Sigmoid colon (tissue), 7 donors: ENCODE results near the gene TSG101. TPM values are rescaled to one million over a fixed set of nuclear protein-coding genes. Genes with fewer than 3 reads are reported as not detected.

Experiments
- DNase-seq: peaks from one replicate; pipeline ENCODE4 v3.0.0-alpha.2; 2019
- H3K27ac ChIP-seq, 4 donors: fragments of 200-600 bp; sonication (generic); one replicate each; pipeline ENCODE4 v1.5.1; 2016 to 2019; ENCODE audit warnings: mild to moderate bottlenecking in 1 of 4
- H3K27me3 ChIP-seq, 3 donors: fragments of 200-600 bp; sonication (generic); one replicate each; pipeline ENCODE4 v1.5.1; 2019; ENCODE audit warnings: mild to moderate bottlenecking in 1 of 3
- H3K36me3 ChIP-seq, 4 donors: fragments of 200-600 bp; sonication (generic); one replicate each; pipeline ENCODE4 v1.5.1; 2016 to 2019
- H3K4me1 ChIP-seq, 4 donors: fragments of 200-600 bp; sonication (generic); one replicate each; pipeline ENCODE4 v1.5.1; 2017 to 2019
- H3K4me3 ChIP-seq, 4 donors: fragments of 200-600 bp; sonication (generic); one replicate each; pipeline ENCODE4 v1.5.1; 2017 to 2019; ENCODE audit warnings: mild to moderate bottlenecking in 2 of 4, moderate library complexity in 1 of 4
- H3K9me3 ChIP-seq, 4 donors: fragments of 200-600 bp in 3 of 4; sonication (generic) in 3 of 4; one replicate each; pipeline versions ENCODE4 v1.5.1 to v1.6.1; 2013 to 2019
- EP300 ChIP-seq, 4 donors: sonication (generic); formaldehyde crosslinking; IDR thresholded peaks; one replicate each; pipeline ENCODE4 v1.6.1; 2017; ENCODE audit warnings: antibody characterized with exemption in 4 of 4
- POLR2A ChIP-seq, 2 donors: fragments of 450-650 bp; IDR thresholded peaks; one replicate each; pipeline ENCODE4 v1.6.1; 2016; ENCODE audit warnings: antibody characterized with exemption in 2 of 2, mild to moderate bottlenecking in 2 of 2, moderate library complexity in 2 of 2
- POLR2AphosphoS5 ChIP-seq, 4 donors: sonication (generic); formaldehyde crosslinking; IDR thresholded peaks; one replicate each; pipeline ENCODE4 v1.6.1; 2017; ENCODE audit warnings: antibody characterized with exemption in 4 of 4
- WGBS, 2 donors: extraction: QIAGEN DNeasy Blood & Tissue Kit; methylation state at CpG; one replicate each; pipeline ENCODE4 v1.1.7; 2013; 5-methylcytosine and 5-hydroxymethylcytosine counted together
- intact Hi-C: fragments of 100-400 bp; cut with DNase I; formaldehyde crosslinking; loops from one replicate; pipeline ENCODE4 v1.15.1; 2023
- polyA plus RNA-seq, 3 donors: library from polyadenylated mRNA; stranded (reverse); fragments of 200-250 nt; gene quantifications; one replicate each; pipeline ENCODE4 v1.2.3, GENCODE V29; 2013
- total RNA-seq, 4 donors: library from RNA; depleted of rRNA; stranded (reverse); fragments of >200 nt; gene quantifications; one replicate each; pipeline ENCODE4 v1.1.0, GENCODE V29; 2016
- TF ChIP-seq, protein P1 (sequence below), 4 experiments: fragments of 450-650 bp in 3 of 4; fragments of 200-600 bp in 1 of 4; IDR thresholded peaks; one replicate each; pipeline ENCODE4 v1.5.1; 2016 to 2019; ENCODE audit warnings: antibody characterized with exemption in 4 of 4, mild to moderate bottlenecking in 3 of 4, moderate library complexity in 2 of 4
- donor health status: healthy with polysubstance abuse.
- donor health status: Bipolar disorder and iron deficiency.
- donor health status: healthy.

TSG101 gene
- total and polyA plus RNA-seq, 7 donors = 55.7 to 103 (median 90.7) TPM

GRCh38 chr11:18495703-18496102 is 31.0 kb downstream of the TSG101 start:
- Histone ChIP-seq H3K4me3 (no peak overlapping the region), H3K9me3 (no peaks in the 10 kb centered on the region), H3K27ac (no peak overlapping the region), H3K36me3 (peaks cover 3 to 79% (median 13%) of the 10 kb centered on the region in 4 donors), H3K27me3 (no peaks in the 10 kb centered on the region), H3K4me1 (no peaks in the 10 kb centered on the region)
- intact Hi-C loops = no loop called here
- 85 to 87% methylated on average over 4 of the region's 4 CpGs for WGBS, 2 donors
- no peak for TF ChIP-seq EP300 (IDR thresholded peaks at IDR 0.05)
- TF ChIP-seq, protein P1, sequence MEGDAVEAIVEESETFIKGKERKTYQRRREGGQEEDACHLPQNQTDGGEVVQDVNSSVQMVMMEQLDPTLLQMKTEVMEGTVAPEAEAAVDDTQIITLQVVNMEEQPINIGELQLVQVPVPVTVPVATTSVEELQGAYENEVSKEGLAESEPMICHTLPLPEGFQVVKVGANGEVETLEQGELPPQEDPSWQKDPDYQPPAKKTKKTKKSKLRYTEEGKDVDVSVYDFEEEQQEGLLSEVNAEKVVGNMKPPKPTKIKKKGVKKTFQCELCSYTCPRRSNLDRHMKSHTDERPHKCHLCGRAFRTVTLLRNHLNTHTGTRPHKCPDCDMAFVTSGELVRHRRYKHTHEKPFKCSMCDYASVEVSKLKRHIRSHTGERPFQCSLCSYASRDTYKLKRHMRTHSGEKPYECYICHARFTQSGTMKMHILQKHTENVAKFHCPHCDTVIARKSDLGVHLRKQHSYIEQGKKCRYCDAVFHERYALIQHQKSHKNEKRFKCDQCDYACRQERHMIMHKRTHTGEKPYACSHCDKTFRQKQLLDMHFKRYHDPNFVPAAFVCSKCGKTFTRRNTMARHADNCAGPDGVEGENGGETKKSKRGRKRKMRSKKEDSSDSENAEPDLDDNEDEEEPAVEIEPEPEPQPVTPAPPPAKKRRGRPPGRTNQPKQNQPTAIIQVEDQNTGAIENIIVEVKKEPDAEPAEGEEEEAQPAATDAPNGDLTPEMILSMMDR (IDR thresholded peaks at IDR 0.05) = no peak
- TF ChIP-seq POLR2AphosphoS5 (IDR thresholded peaks at IDR 0.05) = no peak
- TF ChIP-seq POLR2A (IDR thresholded peaks at IDR 0.05) = no peak
- no peak for DNase-seq

GRCh38 chr11:18495271-18495670 is 31.5 kb downstream of the TSG101 start:
- TF ChIP-seq EP300 (IDR thresholded peaks at IDR 0.05) (no peak), POLR2AphosphoS5 (IDR thresholded peaks at IDR 0.05) (no peak), POLR2A (IDR thresholded peaks at IDR 0.05) (no peak)
- Histone ChIP-seq H3K27me3 (no peaks in the 10 kb centered on the region), H3K27ac (no peak overlapping the region), H3K4me1 (no peaks in the 10 kb centered on the region), H3K4me3 (no peak overlapping the region), H3K9me3 (no peaks in the 10 kb centered on the region), H3K36me3 (peaks cover 3 to 79% (median 13%) of the 10 kb centered on the region in 4 donors)
- DNase-seq = no peak
- intact Hi-C loops = no loop called here

DNA sequence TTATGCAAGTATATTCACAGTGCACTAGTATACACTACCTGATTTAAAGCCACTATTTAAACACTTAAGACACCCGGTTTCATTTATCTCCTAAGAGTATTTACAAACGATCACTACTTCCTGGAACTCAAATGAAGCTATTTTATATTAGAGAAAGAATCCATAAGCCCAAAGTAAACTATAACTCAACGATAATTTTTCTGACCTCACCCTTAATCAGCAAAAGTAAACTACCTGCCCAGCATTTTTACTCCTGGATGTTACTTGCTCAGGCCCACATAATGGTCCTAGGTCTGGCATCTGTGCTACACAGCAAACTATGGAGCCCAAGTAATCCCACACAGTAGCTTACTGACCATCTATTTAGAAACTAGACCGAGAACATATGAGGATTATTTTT is 33.4 kb downstream of the TSG101 start:
- no peak overlapping the region for H3K4me3 ChIP-seq
- H3K9me3 ChIP-seq = no peaks in the 10 kb centered on the region
- no peak for DNase-seq
- WGBS, 2 donors = 38 to 72% methylated on average over 4 of the region's 4 CpGs
- TF ChIP-seq POLR2AphosphoS5 (IDR thresholded peaks at IDR 0.05) = no peak
- TF ChIP-seq, protein P1 (IDR thresholded peaks at IDR 0.05) = no peak
- TF ChIP-seq POLR2A (IDR thresholded peaks at IDR 0.05) = no peak
- no peak for TF ChIP-seq EP300 (IDR thresholded peaks at IDR 0.05)
- intact Hi-C loops = no loop called here
- no peaks in the 10 kb centered on the region for H3K27me3 ChIP-seq
- H3K27ac ChIP-seq = no peak overlapping the region
- H3K36me3 ChIP-seq = peaks cover 3 to 76% (median 15%) of the 10 kb centered on the region in 4 donors
- no peaks in the 10 kb centered on the region for H3K4me1 ChIP-seq

DNA sequence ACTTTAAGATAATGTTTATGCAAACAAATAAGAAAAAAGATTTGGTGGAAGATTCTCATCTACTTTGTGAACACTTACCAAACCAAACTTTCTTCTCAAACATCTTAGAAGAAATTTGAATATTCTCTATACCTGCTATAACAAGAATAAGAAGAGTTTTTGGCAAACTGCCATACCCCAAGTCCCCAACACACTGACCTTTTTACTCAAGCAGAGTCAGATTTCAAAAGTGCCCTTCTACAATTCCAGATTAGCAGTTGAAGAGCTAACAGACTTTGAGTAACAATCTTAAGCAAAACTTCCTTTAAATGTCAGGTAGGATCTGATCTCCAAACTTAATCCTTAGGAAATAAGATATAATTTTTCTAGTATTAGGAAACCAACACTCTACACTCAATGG is 33.9 kb downstream of the TSG101 start:
- Histone ChIP-seq H3K27me3 (no peaks in the 10 kb centered on the region), H3K27ac (no peak overlapping the region), H3K36me3 (peaks cover 3 to 72% (median 15%) of the 10 kb centered on the region in 4 donors)

GRCh38 chr11:18491924-18492323 is 34.8 kb downstream of the TSG101 start:
- Histone ChIP-seq H3K27me3 (no peaks in the 10 kb centered on the region), H3K4me3 (no peak overlapping the region), H3K36me3 (peaks cover 3 to 67% (median 14%) of the 10 kb centered on the region in 4 donors), H3K9me3 (no peaks in the 10 kb centered on the region), H3K27ac (no peak overlapping the region), H3K4me1 (no peaks in the 10 kb centered on the region)
- intact Hi-C loops = no loop called here
- TF ChIP-seq POLR2AphosphoS5 (IDR thresholded peaks at IDR 0.05) (no peak), POLR2A (IDR thresholded peaks at IDR 0.05) (no peak)
- TF ChIP-seq, protein P1 (IDR thresholded peaks at IDR 0.05) = no peak
- no peak for DNase-seq
- 96 to 98% methylated on average over 2 of the region's 2 CpGs for WGBS, 2 donors

More for the DNA sequence above, 33.9 kb downstream of the TSG101 start:
- Histone ChIP-seq H3K4me3 (no peak overlapping the region), H3K4me1 (no peaks in the 10 kb centered on the region), H3K9me3 (no peaks in the 10 kb centered on the region)
- DNase-seq = no peak
- intact Hi-C loops = no loop called here
- no peak for TF ChIP-seq POLR2AphosphoS5 (IDR thresholded peaks at IDR 0.05)
- no peak for TF ChIP-seq EP300 (IDR thresholded peaks at IDR 0.05)
- TF ChIP-seq POLR2A (IDR thresholded peaks at IDR 0.05) = no peak
- TF ChIP-seq, protein P1 (IDR thresholded peaks at IDR 0.05) = no peak
